Activated CD8-positive, alpha-beta memory T cell treated with anti-CD3 and anti-CD28 coated beads, Interleukin-2, amount 50 U/mL, for 4 hours (primary cell): Measurements from ENCODE around the gene APH1B.
"Not testable (repeated sequence)": the region's sequence is repeated elsewhere in the genome, so short reads cannot be mapped to it uniquely, and the experiment has no call there.

ENCODE experiments used
- DNase-seq: peaks from one replicate; pipeline ENCODE4 v3.0.0-alpha.2; 2020

The APH1B gene

GRCh38 chr15:63277038-63277892 lies at the start of gene APH1B:
Gene APH1B, plus strand, starts transcription at chr15:63277605. Its CDS starts 19 bp downstream, at chr15:63277624.
- peak; percentile 75 for DNase-seq

DNA sequence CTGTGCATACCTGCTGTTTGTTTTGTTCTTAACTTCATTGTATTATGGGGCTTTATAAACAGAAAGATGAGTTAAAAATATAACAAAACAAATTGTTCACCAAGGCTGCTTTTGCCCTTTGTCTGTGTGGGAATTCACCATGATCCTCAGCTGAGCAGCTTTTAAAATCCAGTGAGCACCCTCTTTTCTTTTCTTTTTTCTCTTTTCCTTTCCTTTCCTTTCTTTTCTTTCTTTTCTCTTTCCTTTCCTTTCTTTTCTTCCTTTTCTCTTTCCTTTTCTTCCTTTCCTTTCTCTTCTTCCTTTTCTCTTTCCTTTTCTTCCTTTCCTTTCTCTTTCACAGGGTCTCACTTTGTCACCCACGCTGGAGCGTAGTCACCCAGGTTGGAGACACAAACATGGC lies 49.7 kb upstream of the APH1B start:
- DNase-seq = no peak

GRCh38 chr15:63231206-63231605 lies 46.2 kb upstream of the APH1B start:
- DNase-seq = no peak

DNA sequence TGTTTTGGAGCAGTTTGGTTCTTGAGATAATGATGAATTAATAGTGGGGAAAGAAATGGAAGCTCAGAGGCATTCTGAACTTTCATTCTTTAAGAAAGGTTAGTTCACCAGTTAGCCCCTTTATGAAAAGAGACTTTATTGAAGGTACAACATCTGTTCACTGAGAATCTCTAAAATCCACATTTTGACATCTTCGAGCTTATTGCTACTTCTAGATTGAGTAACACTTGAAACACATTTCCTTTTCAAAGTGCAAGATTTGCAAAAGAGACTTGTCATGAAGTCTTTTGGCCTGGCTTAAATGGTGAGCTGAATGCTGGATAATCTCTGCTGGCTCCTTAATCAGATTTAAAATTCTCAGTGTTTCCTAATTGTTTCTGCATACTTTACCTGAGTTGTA lies 45.7 kb upstream of the APH1B start:
- DNase-seq = no peak

DNA sequence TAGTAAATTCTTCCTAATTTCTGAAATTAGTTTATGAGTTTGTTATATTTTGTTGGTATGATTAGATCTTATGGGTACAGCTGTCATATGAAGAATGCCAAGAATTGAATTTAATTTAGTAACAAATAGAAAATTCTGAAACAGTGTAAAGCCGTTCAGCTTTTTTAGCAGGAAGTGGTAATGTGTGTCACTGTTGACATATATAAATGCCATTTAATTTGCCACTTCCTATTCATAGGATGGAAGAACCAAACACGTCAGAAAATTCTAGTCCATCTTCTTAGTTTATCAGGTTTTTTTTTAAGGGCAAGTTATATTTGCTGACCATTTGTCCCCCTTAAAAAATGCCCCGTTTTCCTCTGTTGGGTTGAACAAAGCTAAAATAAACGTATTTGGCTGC lies 45.0 kb upstream of the APH1B start:
- DNase-seq = no peak

DNA sequence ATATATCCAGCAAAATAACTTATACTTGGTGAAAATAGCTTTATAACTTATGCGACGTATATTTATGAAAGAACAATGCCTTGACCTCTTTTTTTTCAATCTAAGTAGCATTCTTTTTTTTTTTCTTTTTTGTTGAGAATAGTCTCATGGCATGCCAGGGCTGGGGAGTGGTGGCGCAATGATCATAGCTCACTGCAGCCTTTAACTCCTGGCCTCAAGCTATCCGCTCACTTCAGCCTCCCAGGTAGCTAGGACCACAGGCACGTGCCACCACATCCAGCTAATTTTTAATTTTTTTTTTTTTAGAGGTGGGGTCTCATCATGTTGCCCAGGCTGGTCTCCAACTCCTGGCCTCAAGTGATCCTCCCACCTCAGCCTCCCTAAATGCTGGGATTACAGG lies 44.5 kb upstream of the APH1B start:
- DNase-seq = no peak

DNA sequence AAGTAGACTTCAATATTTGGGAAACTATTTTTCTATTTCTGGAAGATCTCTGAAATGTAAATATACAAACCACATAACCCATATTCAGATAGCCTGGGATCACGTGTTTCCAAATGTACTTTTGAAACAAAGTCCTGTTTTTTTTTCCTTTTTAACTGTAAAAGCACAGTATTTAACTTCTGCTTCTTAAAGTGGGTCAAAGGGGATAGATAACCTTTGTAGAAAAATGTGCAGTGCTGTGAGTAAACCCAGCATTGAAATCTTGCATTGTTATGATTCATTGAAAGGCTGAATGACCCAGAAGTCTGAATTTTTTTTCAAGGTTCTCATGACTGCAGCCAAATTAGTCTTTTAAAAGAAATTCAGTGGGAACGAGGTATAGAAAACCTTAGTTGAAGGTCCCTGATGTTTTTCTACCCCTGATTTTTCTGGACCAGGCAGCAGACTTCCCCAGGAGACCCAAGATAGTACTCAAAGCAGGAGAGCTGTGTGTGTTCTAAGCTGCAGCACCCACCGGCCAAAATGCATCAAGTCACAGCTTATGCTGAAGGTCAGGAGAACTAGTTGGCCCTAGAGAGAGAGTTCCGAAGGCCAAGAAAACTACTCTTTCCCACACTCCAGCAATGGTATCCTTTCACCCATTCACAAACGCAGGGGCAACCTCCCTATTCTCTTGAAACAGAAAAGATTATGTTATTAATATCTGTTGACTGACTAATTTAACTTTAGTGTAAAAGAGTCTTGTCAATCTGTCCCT lies 43.6 kb upstream of the APH1B start:
- no peak for DNase-seq

DNA sequence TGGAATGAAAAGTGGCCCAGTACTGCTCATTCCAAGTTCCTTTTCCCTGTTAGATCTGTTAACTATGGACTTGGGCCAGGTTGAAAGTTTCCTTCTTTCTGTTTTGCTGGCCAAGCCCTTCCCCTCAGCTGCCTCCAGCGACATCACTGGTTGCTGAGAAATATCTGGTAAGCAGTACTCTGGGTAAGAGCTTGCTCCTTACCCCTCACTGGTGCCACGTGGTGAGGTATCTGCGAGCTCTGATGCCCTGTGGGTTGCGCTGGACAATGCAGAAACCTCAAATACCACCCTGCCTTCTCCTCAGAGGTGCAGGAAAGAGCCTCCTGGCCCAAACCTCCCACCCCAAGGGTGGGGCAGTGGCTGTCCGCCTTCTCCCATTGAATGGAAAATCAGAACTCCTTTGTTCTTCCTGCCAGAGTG lies 42.9 kb upstream of the APH1B start:
- DNase-seq = no peak

DNA sequence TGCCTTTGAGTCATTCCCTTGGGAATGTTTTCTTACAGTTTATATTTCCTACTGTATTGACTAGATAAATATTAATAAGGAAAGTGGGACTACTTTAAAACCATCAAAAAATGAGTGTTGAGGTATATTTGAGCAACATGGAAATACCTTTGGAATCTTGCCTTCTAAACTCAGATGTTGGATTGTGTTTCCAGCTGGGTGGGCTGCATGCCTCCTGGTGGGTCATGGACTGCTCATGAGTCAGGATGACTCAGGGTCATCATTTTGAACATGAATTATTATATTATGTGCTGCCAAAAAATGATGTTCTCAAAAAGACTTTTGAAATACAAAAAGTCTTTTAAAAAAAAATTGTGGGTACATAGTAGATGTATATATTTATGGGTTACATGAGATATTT lies 41.1 kb upstream of the APH1B start:
- no peak for DNase-seq

- DNase-seq = not testable (repeated sequence)
Measured at GRCh38 chr15:63237086-63237485, 40.3 kb upstream of the APH1B start.

GRCh38 chr15:63238171-63238570 lies 39.2 kb upstream of the APH1B start:
- DNase-seq = no peak

- DNase-seq = no peak
Measured at GRCh38 chr15:63238796-63239195, 38.6 kb upstream of the APH1B start.

GRCh38 chr15:63240109-63240508 lies 37.3 kb upstream of the APH1B start:
- no peak for DNase-seq

DNA sequence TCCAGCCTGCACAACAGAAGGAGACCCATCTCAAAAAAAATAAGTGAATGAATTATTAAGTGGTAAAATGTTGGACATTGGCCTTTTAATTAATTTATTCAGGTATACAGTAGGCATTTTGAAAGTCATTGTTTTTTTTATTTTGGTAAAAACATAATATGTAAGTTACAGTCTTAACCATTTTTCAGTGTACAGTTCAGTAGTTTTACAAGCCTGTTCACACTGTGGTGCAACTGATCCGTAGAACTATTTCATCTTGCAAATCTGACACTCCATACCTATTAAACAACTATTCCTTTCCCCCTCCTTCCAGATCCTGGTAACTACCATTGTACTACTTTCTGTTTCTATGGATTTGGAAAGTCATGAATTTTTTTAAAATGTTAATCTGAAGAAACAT lies 36.1 kb upstream of the APH1B start:
- no peak for DNase-seq

- no peak for DNase-seq
Measured at GRCh38 chr15:63243101-63243500, 34.3 kb upstream of the APH1B start.

DNA sequence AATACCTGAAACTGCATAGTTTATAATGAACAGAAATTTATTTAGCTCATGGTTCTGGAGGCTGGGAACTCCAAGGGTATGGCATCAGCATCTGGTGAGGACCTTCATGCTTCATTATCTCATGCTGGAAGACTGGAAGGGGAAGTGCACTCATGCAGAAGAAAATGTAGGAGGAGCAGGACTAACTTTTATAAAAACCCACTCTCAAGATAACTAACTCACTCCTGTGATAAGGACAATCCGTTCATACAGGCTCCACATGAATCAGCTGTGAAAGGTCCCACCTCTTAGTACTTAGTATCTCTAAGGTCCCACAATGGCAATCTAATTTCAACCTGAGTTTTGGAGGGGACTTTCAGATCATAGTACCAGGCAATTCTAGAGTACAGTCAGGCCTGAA lies 33.6 kb upstream of the APH1B start:
- no peak for DNase-seq

GRCh38 chr15:63244399-63244798 lies 33.0 kb upstream of the APH1B start:
- DNase-seq = no peak

- DNase-seq = no peak
Measured at GRCh38 chr15:63244976-63245645, 32.3 kb upstream of the APH1B start.

GRCh38 chr15:63246691-63247469 lies 30.5 kb upstream of the APH1B start:
- no peak for DNase-seq

GRCh38 chr15:63250312-63250965 lies 27.0 kb upstream of the APH1B start:
- DNase-seq = no peak

DNA sequence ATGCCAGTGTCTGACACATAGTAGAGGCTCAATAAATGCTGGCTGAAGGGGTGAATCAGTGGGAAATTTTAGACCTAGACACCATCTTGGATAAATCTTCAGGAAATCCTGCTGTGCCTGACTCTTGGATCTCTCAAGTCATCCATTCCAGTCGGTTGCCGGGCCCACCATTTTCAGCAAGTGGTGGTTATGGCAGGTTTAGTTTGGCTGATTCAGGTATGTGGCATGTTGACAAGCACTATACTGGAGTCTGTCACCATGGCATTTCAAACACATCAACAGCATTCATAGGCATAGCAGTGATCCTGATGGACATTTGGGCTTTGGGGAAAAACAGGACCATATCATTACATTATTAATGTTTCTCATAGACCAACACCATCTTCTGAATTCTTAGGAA lies 25.7 kb upstream of the APH1B start:
- DNase-seq = no peak

- no peak for DNase-seq
Measured at GRCh38 chr15:63252292-63252691, 25.1 kb upstream of the APH1B start.
